NCI-H526 treated with DMSO at 0.1 percent for 48 hours (cell line): ENCODE data around the gene COPS8.

Source experiments
- DNase-seq: peaks from one replicate; lab custom pipeline; 2025; lab: John Stamatoyannopoulos, UW

COPS8 gene

GRCh38 chr2:237065071-237065377 is 20.7 kb upstream of the COPS8 start:
- DNase-seq = no peak

GRCh38 chr2:237066396-237066795 is 19.3 kb upstream of the COPS8 start:
- no peak for DNase-seq

- DNase-seq = no peak
Measured at GRCh38 chr2:237068005-237068576, 17.6 kb upstream of the COPS8 start.

GRCh38 chr2:237072067-237072931 is 13.4 kb upstream of the COPS8 start:
- DNase-seq = no peak

GRCh38 chr2:237073552-237073951 is 12.1 kb upstream of the COPS8 start:
- no peak for DNase-seq

GRCh38 chr2:237074211-237074993 is 11.3 kb upstream of the COPS8 start:
- no peak for DNase-seq

- no peak for DNase-seq
Measured at GRCh38 chr2:237075749-237076599, 9.7 kb upstream of the COPS8 start.

GRCh38 chr2:237081596-237081995 is 4.1 kb upstream of the COPS8 start:
- DNase-seq = no peak

GRCh38 chr2:237083026-237083425 is 2.7 kb upstream of the COPS8 start:
- DNase-seq = no peak

- DNase-seq = no peak
Measured at GRCh38 chr2:237084444-237084843, 1.2 kb upstream of the COPS8 start.

GRCh38 chr2:237090906-237091305 is 5.2 kb downstream of the COPS8 start:
- DNase-seq = no peak

- DNase-seq = no peak
Measured at GRCh38 chr2:237091779-237092436, 6.2 kb downstream of the COPS8 start.

- no peak for DNase-seq
Measured at GRCh38 chr2:237092506-237092905, 6.8 kb downstream of the COPS8 start.

GRCh38 chr2:237092920-237093781 is 7.5 kb downstream of the COPS8 start:
- no peak for DNase-seq

- no peak for DNase-seq
Measured at GRCh38 chr2:237096201-237096600, 10.5 kb downstream of the COPS8 start.

GRCh38 chr2:237096911-237097310 is 11.2 kb downstream of the COPS8 start:
- DNase-seq = no peak

- DNase-seq = no peak
Measured at GRCh38 chr2:237097326-237097910, 11.7 kb downstream of the COPS8 start.

GRCh38 chr2:237097911-237098702 is 12.4 kb downstream of the COPS8 start:
- no peak for DNase-seq

GRCh38 chr2:237099804-237100203 is 14.1 kb downstream of the COPS8 start:
- no peak for DNase-seq
